Glutamatergic neuron (in vitro differentiated cells): Measurements from ENCODE around the gene FBXO31. TPM values are rescaled to one million over a fixed set of nuclear protein-coding genes. Genes with fewer than 3 reads are reported as not detected.

Source experiments
- DNase-seq: peaks from one replicate; pipeline ENCODE4 v3.0.0; 2022
- H3K27ac Mint-ChIP-seq: one replicate; pipeline ENCODE4 v1.8.0; 2020; ENCODE audit warnings: mild to moderate bottlenecking, mixed read lengths, inconsistent platforms; ENCODE audit not compliant: unreplicated experiment
- H3K27me3 Mint-ChIP-seq: one replicate; pipeline ENCODE4 v1.8.0; 2020; ENCODE audit warnings: mild to moderate bottlenecking, moderate library complexity, mixed read lengths, inconsistent platforms; ENCODE audit not compliant: unreplicated experiment
- H3K36me3 Mint-ChIP-seq: one replicate; pipeline ENCODE4 v1.8.0; 2020; ENCODE audit warnings: mild to moderate bottlenecking, mixed read lengths, inconsistent platforms; ENCODE audit not compliant: unreplicated experiment
- H3K4me1 Mint-ChIP-seq: one replicate; pipeline ENCODE4 v1.8.0; 2020; ENCODE audit warnings: mild to moderate bottlenecking, low read depth, mixed read lengths, inconsistent platforms; ENCODE audit not compliant: unreplicated experiment
- H3K4me3 Mint-ChIP-seq: one replicate; pipeline ENCODE4 v1.8.0; 2020; ENCODE audit warnings: mild to moderate bottlenecking, mixed read lengths, inconsistent platforms; ENCODE audit not compliant: unreplicated experiment
- H3K9me3 Mint-ChIP-seq: one replicate; pipeline ENCODE4 v1.8.0; 2020; ENCODE audit warnings: mild to moderate bottlenecking, moderate library complexity, mixed read lengths, inconsistent platforms; ENCODE audit not compliant: unreplicated experiment
- CTCF ChIP-seq: fragments of 200-600 bp; sonication (generic); IDR thresholded peaks from one replicate; pipeline ENCODE4 v1.5.0; 2021; ENCODE audit not compliant: partially characterized antibody, unreplicated experiment
- total RNA-seq: library from RNA; stranded (reverse); fragmentation: NEBNext Ultra II Directional; extraction: Animal tissue kit (Norgen Biotek cat#: 25700); gene quantifications from one replicate; pipeline ENCODE4 v1.2.1, GENCODE V29; 2021; ENCODE audit not compliant: unreplicated experiment

The FBXO31 gene
- total RNA-seq, 1 donor from 2014 or later = 66.7 TPM

- Mint-ChIP-seq H3K4me1 (peaks cover 10% of the 10 kb centered on the region), H3K9me3 (peaks cover 7% of the 10 kb centered on the region), H3K27me3 (peaks cover 7% of the 10 kb centered on the region), H3K4me3 (no peak overlapping the region), H3K27ac (no peak overlapping the region), H3K36me3 (no peaks in the 10 kb centered on the region)
- no peak for TF ChIP-seq CTCF
- peak; percentile 16 for DNase-seq
Measured at GRCh38 chr16:87331241-87331801, 52.3 kb downstream of the FBXO31 start.

GRCh38 chr16:87330646-87331045 is 52.9 kb downstream of the FBXO31 start:
- H3K4me3 Mint-ChIP-seq = no peak overlapping the region
- H3K27ac Mint-ChIP-seq = no peak overlapping the region
- no peaks in the 10 kb centered on the region for H3K36me3 Mint-ChIP-seq
- no peak for TF ChIP-seq CTCF
- H3K4me1 Mint-ChIP-seq = peaks cover 16% of the 10 kb centered on the region
- H3K27me3 Mint-ChIP-seq = peaks cover 9% of the 10 kb centered on the region
- H3K9me3 Mint-ChIP-seq = peaks cover 7% of the 10 kb centered on the region
- peak; percentile 3 for DNase-seq

DNA sequence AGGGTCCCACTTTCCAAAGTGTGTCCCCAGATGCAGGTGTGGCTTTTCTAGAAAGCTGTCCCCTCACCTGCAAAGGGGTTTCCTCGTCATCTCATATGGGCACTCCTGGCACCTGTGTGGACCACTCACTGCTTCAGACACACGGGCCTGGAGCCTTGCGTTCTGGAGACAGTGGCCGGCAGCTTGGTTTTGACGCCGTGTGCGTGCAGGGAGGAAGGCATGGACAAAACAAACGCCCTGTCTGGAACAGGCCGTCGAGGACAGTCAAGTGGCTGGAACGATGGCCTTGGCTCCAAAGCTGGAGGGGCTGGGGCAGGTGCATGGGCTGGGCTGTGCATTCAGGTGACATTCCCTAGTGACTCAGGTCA is 53.3 kb downstream of the FBXO31 start:
- peak; percentile 1 for DNase-seq
- peaks cover 8% of the 10 kb centered on the region for H3K27me3 Mint-ChIP-seq
- peaks cover 7% of the 10 kb centered on the region for H3K9me3 Mint-ChIP-seq
- no peaks in the 10 kb centered on the region for H3K36me3 Mint-ChIP-seq
- H3K4me1 Mint-ChIP-seq = peaks cover 16% of the 10 kb centered on the region
- H3K4me3 Mint-ChIP-seq = no peak overlapping the region
- TF ChIP-seq CTCF = no peak
- no peak overlapping the region for H3K27ac Mint-ChIP-seq

- H3K36me3 Mint-ChIP-seq = no peaks in the 10 kb centered on the region
- H3K27me3 Mint-ChIP-seq = peaks cover 8% of the 10 kb centered on the region
- TF ChIP-seq CTCF = no peak
- no peak overlapping the region for H3K27ac Mint-ChIP-seq
- DNase-seq = peak; percentile 8
- H3K4me3 Mint-ChIP-seq = no peak overlapping the region
- H3K4me1 Mint-ChIP-seq = peaks cover 16% of the 10 kb centered on the region
- peaks cover 6% of the 10 kb centered on the region for H3K9me3 Mint-ChIP-seq
Measured at GRCh38 chr16:87329436-87330256, 53.9 kb downstream of the FBXO31 start.

DNA sequence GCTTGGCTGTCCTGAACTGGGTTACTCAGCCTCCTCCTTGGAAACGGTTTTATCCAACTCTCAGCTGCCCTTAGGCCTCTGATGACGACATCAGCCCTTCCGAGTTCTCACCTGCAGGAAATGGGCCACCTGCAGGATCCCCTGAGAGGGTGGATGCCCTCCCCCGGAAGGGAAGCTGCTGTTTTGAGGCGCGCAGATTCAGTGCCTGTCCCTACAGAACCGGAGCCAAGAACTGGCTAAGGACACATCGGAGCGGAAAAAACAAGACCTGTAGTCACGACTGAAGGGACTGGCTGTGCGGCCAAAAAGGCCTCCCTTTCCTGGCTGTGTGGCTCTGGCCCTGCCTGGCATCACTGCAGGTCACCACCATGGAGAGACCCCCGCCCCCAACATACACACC is 54.7 kb downstream of the FBXO31 start:
- no peak overlapping the region for H3K27ac Mint-ChIP-seq

More for the DNA sequence above, 54.7 kb downstream of the FBXO31 start:
- H3K4me3 Mint-ChIP-seq = no peak overlapping the region
- H3K9me3 Mint-ChIP-seq = peaks cover 6% of the 10 kb centered on the region
- peaks cover 9% of the 10 kb centered on the region for H3K27me3 Mint-ChIP-seq
- TF ChIP-seq CTCF = no peak
- DNase-seq = peak; percentile 7
- no peaks in the 10 kb centered on the region for H3K36me3 Mint-ChIP-seq
- peaks cover 16% of the 10 kb centered on the region for H3K4me1 Mint-ChIP-seq
